GM21529 (cell line): ENCODE measurements around the gene SPECC1L.

ENCODE experiments used
- ATAC-seq: cut with Tn5 transposase; IDR thresholded peaks from one replicate; pipeline ENCODE4 v1.9.1; 2021; ENCODE audit not compliant: unreplicated experiment

The SPECC1L gene

GRCh38 chr22:24358105-24358836 lies 87.6 kb downstream of the SPECC1L start:
- ATAC-seq = no peak

DNA sequence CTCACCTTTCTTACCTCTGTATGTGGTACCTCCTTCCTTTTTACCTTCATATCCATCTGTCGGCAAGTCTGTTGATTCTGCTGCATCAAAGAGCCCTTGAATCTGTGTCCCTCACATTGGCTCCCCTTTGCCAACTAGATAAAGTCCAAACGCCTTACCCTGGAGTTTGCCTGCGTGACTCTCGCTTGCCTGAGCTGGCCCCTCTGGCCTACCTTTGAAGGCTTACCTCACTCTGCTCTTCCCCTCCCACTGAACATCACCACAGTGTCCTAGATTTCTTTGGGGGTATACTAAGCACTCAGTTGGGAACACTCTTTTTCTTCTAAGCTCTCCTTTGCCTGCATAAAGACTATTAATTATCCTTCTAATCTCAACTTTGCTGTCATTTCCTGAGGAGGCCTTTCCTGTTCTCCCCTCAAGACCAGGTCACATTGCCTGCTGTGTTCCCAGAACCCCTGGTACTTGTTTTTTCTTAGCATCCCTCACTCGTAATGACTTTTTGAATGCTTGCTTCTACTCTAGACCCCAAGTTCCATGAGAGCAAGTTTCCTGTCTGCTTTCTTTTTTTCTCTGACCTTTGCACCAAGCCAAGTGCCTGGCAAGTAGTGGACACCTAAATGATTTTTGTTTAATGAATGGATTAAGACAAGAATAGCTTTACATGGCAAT lies 89.0 kb downstream of the SPECC1L start:
- ATAC-seq = no peak

DNA sequence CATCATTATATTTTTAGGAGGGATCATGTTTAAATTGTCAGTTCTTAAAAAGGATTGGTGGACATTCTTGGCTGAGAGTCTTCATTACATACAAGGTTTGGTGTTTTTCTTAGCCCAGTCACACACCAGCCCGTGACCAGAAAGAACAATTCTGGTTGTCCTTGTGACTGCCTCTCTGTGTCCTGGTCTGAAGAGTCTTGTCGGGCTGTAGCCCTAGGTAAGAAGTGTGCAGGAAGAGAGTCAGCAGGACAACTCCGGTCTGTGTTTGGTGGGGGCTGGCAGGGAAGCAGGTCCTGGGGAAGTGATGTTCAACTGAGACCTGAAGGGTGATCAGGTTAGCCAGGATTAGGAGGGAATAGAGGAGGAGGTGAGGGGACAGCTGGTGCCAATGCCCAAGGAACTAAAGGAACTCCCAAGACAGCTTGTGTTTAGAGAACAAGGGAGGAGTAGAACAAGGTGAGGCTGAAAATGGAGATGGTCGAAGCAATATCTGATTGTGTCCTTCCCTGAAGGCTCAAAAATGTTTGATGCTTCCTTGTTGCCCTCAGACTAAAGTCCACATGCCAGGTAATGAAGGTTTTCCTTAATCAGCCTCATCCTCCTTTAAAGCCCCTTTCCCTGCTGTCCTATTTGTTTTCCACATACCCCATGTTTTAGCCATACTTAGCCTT lies 91.5 kb downstream of the SPECC1L start:
- no peak for ATAC-seq

- no peak for ATAC-seq
These were observed 92.6 kb downstream of the SPECC1L start for GRCh38 chr22:24363243-24363642.

DNA sequence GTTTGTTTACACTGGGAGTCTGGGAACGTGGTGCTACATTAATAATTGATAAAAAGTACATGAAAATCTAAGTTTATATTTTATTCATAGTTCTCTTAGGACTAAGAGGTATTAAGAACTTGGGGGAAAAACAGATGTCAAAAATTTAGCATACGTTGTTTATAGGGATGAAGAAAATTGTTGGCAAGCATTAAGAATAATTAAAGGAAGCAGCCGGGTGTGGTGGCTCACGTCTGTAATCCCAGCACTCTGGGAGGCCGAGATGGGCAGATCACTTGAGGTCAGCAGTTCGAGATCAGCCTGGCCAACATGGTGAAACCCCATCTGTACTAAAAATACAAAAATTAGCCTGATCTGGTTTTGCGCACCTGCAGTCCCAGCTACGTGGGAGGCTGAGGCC lies 96.1 kb downstream of the SPECC1L start:
- ATAC-seq = no peak

DNA sequence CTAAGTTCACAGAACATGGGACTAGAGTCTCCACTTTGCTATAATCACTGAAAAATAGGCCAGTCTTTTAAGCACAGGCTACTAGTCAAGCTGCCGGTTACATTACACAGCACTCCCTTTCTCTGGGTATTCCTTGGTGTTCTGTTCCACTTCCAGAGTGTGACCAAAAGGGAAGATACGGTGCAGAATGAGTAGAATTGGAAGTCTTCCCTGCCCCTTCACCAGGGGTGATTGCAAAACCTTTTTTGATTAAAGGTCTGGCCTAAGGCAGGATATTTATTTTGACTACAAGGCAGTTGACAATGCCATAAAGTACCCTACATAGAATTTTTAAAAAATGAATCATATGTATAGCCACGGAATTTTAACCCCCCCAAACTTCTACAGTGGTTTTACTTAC lies 97.2 kb downstream of the SPECC1L start:
- no peak for ATAC-seq

GRCh38 chr22:24370401-24370800 lies 99.8 kb downstream of the SPECC1L start:
- no peak for ATAC-seq

DNA sequence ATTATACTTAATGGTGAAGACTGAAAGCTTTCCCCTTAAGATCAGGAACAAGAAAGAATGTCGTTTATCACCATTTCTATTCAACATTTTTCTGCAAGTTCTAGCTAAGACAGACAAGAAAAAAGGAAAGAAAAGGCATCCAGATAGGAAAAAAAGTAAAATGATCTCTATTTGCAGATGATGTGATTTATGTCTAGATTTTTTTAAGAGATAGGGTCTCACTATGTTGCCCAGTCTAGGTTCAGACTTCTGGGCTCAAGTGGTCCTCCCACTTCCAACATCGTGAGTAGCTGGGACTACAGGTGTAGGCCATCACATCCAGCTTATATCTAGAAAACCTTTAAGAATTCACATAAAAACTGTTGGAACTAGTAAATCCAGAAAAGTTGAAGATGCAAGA lies 105.4 kb downstream of the SPECC1L start:
- no peak for ATAC-seq

GRCh38 chr22:24376586-24376985 lies 106.0 kb downstream of the SPECC1L start:
- ATAC-seq = no peak

DNA sequence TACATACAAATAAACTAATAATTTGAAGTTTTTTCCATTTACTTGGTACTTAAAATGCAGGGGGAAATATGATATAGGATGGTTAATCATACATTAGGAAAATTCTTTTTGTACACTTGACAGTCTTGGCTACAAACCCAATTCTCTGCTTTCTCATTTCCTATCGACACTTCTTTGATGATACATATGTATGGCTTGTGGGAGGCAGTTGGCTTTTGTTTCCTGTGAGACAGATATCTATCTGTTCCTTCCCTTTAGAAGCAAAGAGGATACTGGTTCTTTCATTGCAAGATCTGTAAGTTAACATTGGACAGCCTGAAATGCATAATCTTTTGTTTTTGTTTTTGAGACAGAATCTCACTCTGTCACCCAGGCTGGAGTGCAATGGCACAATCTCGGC lies 108.9 kb downstream of the SPECC1L start:
- ATAC-seq = no peak

- no peak for ATAC-seq
These were observed 109.7 kb downstream of the SPECC1L start for GRCh38 chr22:24380220-24380904.

DNA sequence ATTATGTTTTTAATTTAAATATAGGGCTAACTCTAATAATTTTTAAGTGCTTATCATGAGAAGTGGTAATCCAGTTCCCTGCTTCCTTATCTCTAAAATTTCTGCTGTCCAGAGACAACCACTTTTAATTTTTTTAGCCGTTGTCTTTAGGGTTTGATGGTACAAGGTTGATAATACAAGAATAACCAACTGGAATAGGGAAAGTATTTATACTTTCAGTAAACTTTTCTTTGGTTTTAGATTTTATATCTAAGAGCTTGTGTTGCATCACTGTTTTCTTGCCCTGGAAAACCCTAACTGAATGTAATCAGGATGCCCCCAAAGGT lies 110.2 kb downstream of the SPECC1L start:
- no peak for ATAC-seq

GRCh38 chr22:24383061-24383460 lies 112.4 kb downstream of the SPECC1L start:
- ATAC-seq = no peak

DNA sequence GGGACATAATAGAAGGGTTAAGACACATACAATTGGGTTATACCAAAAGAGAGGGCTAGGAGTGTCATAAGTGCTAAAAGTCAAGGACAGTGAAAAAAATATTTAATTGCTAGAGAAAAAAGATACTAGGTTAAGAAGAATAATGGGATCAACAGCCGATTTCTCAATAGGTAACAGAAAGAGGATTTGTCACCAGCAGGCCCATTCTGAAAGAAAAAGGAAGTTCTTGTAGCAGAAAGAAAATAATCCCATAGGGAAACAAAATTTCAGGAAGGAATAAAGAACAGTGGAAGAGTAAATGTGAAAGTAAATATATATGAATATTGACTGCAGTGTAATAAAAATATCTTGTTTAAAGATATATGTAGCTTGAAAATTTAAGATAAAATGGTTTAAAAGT lies 113.5 kb downstream of the SPECC1L start:
- ATAC-seq = no peak

- no peak for ATAC-seq
These were observed 116.4 kb downstream of the SPECC1L start for GRCh38 chr22:24386937-24387471.

GRCh38 chr22:24389680-24390079 lies 119.0 kb downstream of the SPECC1L start:
- no peak for ATAC-seq

DNA sequence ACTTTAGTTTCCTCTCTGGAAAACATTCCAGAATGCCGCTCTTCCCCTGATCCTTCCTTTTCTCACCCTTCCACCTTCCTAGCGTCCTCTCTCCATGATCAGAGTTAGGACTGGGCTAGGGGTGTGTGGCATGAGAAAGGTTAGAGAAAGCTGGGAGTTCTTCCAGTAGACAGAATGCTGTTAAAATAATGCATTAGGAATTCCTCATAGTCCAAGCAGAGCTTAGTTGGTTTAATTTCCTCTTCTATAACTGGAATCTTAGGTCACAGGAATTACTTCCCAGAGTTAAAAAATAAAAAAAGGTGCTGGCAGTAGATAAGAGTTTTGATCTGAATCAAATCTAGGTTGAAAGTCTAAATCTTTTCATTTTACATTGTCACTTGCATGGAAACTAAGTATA lies 119.5 kb downstream of the SPECC1L start:
- no peak for ATAC-seq

DNA sequence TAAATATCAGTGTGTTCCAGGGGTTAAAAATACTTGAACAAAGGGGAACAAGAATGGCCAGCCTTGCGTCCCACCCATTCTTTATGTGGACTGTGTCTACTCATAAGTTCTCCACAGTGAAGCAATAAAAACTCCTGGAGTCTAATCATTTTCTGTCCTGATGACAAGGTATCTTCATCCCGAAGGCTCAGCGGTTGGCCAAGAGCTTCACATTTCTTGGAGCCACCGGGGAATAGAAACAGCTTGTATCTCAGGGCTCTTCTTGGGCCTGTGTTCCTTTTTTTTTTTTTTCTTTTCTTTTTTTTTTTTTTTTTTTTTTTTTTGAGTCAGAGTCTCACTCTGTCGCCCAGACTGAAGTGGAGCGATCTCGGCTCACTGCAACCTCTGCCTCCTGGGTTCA lies 119.9 kb downstream of the SPECC1L start:
- no peak for ATAC-seq

DNA sequence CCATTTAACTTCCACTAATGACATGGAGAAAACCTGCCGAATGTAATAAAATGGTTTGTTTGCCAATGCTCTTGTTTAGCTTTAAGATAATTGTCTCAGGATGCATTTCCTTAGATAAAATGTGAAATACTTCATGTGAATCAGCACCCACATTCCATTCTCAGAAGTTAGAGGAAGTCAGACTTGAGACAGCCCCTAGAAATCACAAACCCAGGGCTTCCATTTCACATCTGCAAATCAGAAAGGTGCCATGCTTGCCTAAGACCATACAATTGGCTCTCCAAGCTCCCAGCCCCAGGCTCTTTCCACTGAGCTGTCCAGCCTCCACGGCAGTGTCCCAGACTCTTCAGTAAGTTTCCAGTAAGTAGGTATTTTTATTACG lies 121.2 kb downstream of the SPECC1L start:
- no peak for ATAC-seq

GRCh38 chr22:24392218-24392931 lies 121.7 kb downstream of the SPECC1L start:
- ATAC-seq = no peak

DNA sequence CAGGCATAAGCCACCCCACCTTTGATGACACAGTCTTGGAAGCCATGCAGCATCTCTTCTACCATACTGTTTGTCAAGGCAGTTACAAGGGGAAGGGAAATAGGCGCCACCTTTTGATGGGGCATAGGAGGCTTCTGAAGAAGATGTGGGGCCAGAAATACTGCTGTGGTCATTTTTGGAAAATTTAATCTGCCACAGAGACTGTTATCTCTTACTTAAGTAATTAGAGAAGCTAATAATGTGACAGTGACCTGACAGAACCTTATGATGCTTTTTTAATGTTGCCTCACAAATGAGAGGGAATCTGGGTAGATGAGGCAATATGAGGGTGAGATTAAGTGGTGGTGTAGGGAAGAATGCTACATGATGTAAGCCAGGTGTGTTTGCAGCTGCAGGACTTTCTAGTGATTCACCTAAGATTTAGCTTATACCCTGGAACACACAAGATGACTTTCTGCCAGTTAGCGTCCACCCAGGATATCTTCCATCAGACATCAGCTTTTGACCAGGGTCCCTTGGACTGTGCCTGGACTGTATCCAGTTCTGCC lies 122.5 kb downstream of the SPECC1L start:
- no peak for ATAC-seq
